A549 (cell line): ENCODE data around the gene RTKN2. TPM values are rescaled to one million over a fixed set of nuclear protein-coding genes. Genes with fewer than 3 reads are reported as not detected.

ENCODE experiments used
- ATAC-seq, 2 experiments: fragments of 200-7000 bp in 1 of 2; fragments of >200 bp in 1 of 2; cut with Nextera tagmentation in 1 of 2; cut with Tn5 transposase in 1 of 2; 3 replicates each; pipeline versions ENCODE4 v1.8.0 to v1.9.1; 2018 to 2020; ENCODE audit warnings: mild to moderate bottlenecking in 1 of 2, moderate library complexity in 1 of 2
- CTCF ChIA-PET: fragments of 300-600 bp; sonication (Branson Sonifier 250); formaldehyde crosslinking; extraction: SDS; loops from one replicate; lab custom pipeline; 2021; ENCODE audit warnings: antibody characterized with exemption, inconsistent platforms; lab: Yijun Ruan, JAX
- POLR2A ChIA-PET: fragments of 350-600 bp; formaldehyde crosslinking; extraction: SDS; loops from one replicate; lab custom pipeline; 2021; ENCODE audit warnings: antibody characterized with exemption, inconsistent platforms; lab: Yijun Ruan, JAX
- DNase-seq, 2 experiments: peaks; one replicate each; pipeline versions ENCODE4 v3.0.0 to v3.0.0-alpha.2; 2011 to 2016; ENCODE audit warnings: low read depth in 1 of 2, low spot score in 1 of 2
- FAIRE-seq: peaks from 2 replicates; lab custom pipeline; 2011; peaks lifted over from hg19 to GRCh38; lab: Jason Lieb, UNC
- H3K27ac ChIP-seq, 2 experiments: fragments of >200 bp; sonication (Bioruptor Twin); formaldehyde crosslinking; 3 replicates each; pipeline ENCODE4 v1.5.1; 2016 to 2017
- H3K4me1 ChIP-seq: fragments of >200 bp; sonication (Bioruptor Twin); formaldehyde crosslinking; 3 replicates; pipeline ENCODE4 v1.6.1; 2016
- H3K4me2 ChIP-seq: fragments of >200 bp; sonication (Bioruptor Twin); formaldehyde crosslinking; 3 replicates; pipeline ENCODE4 v1.6.1; 2016
- H3K4me3 ChIP-seq: fragments of >200 bp; sonication (Bioruptor Twin); formaldehyde crosslinking; 3 replicates; pipeline ENCODE4 v1.5.1; 2016
- H3K9me3 ChIP-seq: fragments of >200 bp; sonication (Bioruptor Twin); formaldehyde crosslinking; 3 replicates; pipeline ENCODE4 v1.6.1; 2016
- CBX2 ChIP-seq: fragments of 200-600 bp; sonication (generic); IDR thresholded peaks from 2 replicates; pipeline ENCODE4 v1.6.1; 2016; ENCODE audit warnings: low read depth, mild to moderate bottlenecking, borderline replicate concordance
- CEBPB ChIP-seq, 2 experiments: fragments of >200 bp in 1 of 2; sonication (Bioruptor Twin) in 1 of 2; formaldehyde crosslinking in 1 of 2; IDR thresholded peaks; 2 replicates each; pipeline ENCODE4 v1.6.1; 2012 to 2016
- CHD2 ChIP-seq: fragments of 150-350 bp; IDR thresholded peaks from 2 replicates; pipeline ENCODE4 v1.6.1; 2014; ENCODE audit warnings: low read length; ENCODE audit not compliant: partially characterized antibody
- CHD4 ChIP-seq: fragments of 200-600 bp; sonication (generic); IDR thresholded peaks from 2 replicates; pipeline ENCODE4 v1.6.1; 2016; ENCODE audit warnings: antibody characterized with exemption, mild to moderate bottlenecking, borderline replicate concordance
- EHF ChIP-seq: fragments of 250-450 bp; sonication (Bioruptor Pico); IDR thresholded peaks from 2 replicates; pipeline ENCODE4 v1.5.0; 2020; ENCODE audit warnings: mild to moderate bottlenecking
- HEYL ChIP-seq: fragments of 250-450 bp; sonication (Bioruptor Pico); IDR thresholded peaks from 2 replicates; pipeline ENCODE4 v1.8.0; 2021; ENCODE audit warnings: mild to moderate bottlenecking, moderate library complexity
- HOXA7 ChIP-seq: fragments of 250-450 bp; sonication (Bioruptor Pico); IDR thresholded peaks from 2 replicates; pipeline ENCODE4 v1.5.0; 2020; ENCODE audit warnings: mild to moderate bottlenecking, moderate library complexity
- HOXB13 ChIP-seq: fragments of 250-450 bp; sonication (Bioruptor Pico); IDR thresholded peaks from 2 replicates; pipeline ENCODE4 v1.5.0; 2020; ENCODE audit warnings: low read depth, mild to moderate bottlenecking, moderate library complexity
- JUN ChIP-seq, 2 experiments: fragments of >200 bp; sonication (Bioruptor Twin); formaldehyde crosslinking; IDR thresholded peaks; 2 replicates in 1 of 2; 3 replicates in 1 of 2; pipeline ENCODE4 v1.6.1; 2016 to 2017
- JUNB ChIP-seq: fragments of >200 bp; sonication (Bioruptor Twin); formaldehyde crosslinking; IDR thresholded peaks from 2 replicates; pipeline ENCODE4 v1.6.1; 2016
- MAFK ChIP-seq: fragments of 450-650 bp; IDR thresholded peaks from 2 replicates; pipeline ENCODE4 v1.6.1; 2014; ENCODE audit not compliant: partially characterized antibody
- MYC ChIP-seq: IDR thresholded peaks from 2 replicates; pipeline ENCODE4 v1.6.1; 2012; ENCODE audit warnings: mild to moderate bottlenecking, inconsistent platforms, low read length, improper control_type of control experiment, borderline replicate concordance
- NFE2L2 ChIP-seq: fragments of 150-350 bp; conservative IDR thresholded peaks from 2 replicates; pipeline ENCODE4 v1.6.1; 2014; ENCODE audit warnings: low read length
- PHF8 ChIP-seq: fragments of 200-600 bp; sonication (generic); IDR thresholded peaks from 2 replicates; pipeline ENCODE4 v1.6.1; 2016; ENCODE audit warnings: low read depth, mild to moderate bottlenecking, antibody characterized with exemption, moderate library complexity, borderline replicate concordance
- RNF2 ChIP-seq: fragments of 200-600 bp; sonication (generic); IDR thresholded peaks from 2 replicates; pipeline ENCODE4 v1.6.1; 2016; ENCODE audit warnings: low read depth, mild to moderate bottlenecking, antibody characterized with exemption, moderate library complexity, borderline replicate concordance
- TFCP2L1 ChIP-seq: fragments of 250-450 bp; sonication (Bioruptor Pico); IDR thresholded peaks from 2 replicates; pipeline ENCODE4 v1.5.0; 2021; ENCODE audit warnings: mild to moderate bottlenecking
- ZFP36 ChIP-seq: fragments of 450-650 bp; IDR thresholded peaks from 2 replicates; pipeline ENCODE4 v1.6.1; 2014; ENCODE audit warnings: borderline replicate concordance; ENCODE audit not compliant: partially characterized antibody
- WGBS: methylation state at CpG from one replicate; pipeline ENCODE4 v1.1.6; 2017; ENCODE audit errors: missing lambda C conversion rate; 5-methylcytosine and 5-hydroxymethylcytosine counted together
- polyA plus RNA-seq, 4 experiments: library from polyadenylated mRNA; depleted of rRNA in 3 of 4; stranded (reverse); fragments of >200 nt; fragmentation: RNase III in 1 of 4; extraction: RNeasy Plus Mini Kit Qiagen cat#74134 plus additional on column Dnase treatment in 1 of 4; gene quantifications; 2 replicates in 3 of 4; 3 replicates in 1 of 4; pipeline ENCODE4 v1.2.3, GENCODE V29; 2011 to 2017
- TF ChIP-seq, protein P1 (sequence below): fragments of >200 bp; sonication (Bioruptor Twin); formaldehyde crosslinking; IDR thresholded peaks from 3 replicates; pipeline ENCODE4 v1.6.1; 2016
- TF ChIP-seq, protein P2 (sequence below): IDR thresholded peaks from 2 replicates; pipeline ENCODE4 v1.6.1; 2012

RTKN2 gene
- polyA plus RNA-seq, 2 of the 4 experiments (the other 2 are of a cell fraction), result 1.8 to 2.4 TPM

DNA sequence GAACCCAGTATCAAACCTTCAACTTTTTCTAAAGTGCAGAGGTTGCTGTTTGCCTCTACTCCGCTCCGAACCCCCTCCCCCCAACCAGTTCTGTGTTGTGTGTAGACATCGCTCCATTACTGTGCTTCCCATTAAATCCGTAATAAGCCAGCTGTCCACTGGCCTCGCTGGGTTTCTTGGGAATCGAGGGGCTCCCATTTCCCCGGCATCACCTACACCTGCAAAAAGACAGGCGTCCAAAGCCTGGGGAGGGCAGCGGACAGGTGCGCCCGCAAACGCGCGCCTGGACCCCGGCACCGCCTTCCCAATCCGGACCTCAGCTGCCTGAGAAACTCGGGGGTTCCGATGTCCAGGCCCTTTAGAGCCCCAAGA, 631 bp downstream of the RTKN2 start:
- ChIA-PET POLR2A (interaction anchor here (0.7 to 0.9 kb wide), 2 partner anchors 158 to 170 kb away, joined by 3 read pairs; no protein-coding TSS in a partner anchor), CTCF (interaction anchor here (0.6 to 2.2 kb wide), 3 partner anchors 23 to 215 kb away, joined by 4 to 6 read pairs (median 6); no protein-coding TSS in a partner anchor)
- TF ChIP-seq HOXA7 (CRISPR knock-in tag) (no peak), JUN (IDR thresholded peaks at IDR 0.05) (no peak), HOXB13 (no peak), RNF2 (no peak)

DNA sequence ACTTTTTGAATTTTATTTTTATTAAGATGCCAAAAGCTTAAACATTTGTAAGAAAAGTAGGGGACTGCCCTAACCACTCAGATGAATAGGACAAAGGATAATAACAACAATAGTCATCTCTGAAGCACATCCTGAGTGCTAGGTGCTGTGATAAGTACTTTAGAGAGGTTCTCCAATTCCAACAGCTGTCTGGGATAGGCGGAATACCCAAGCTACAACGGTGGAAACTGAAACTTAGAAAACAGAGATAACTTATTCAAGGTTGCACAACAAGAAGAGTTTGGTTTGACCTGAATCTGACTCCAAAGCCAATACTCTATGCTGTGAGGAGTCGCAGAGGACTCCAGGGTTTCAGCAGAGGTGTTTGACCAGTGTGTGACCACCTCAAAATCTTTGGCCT, 2.0 kb downstream of the RTKN2 start:
- no peak overlapping the region for H3K27ac ChIP-seq
- H3K4me1 ChIP-seq, result peaks cover 7% of the 10 kb centered on the region; the same call in 1 of the 3 replicates
- CTCF ChIA-PET, result interaction anchor here (0.6 to 1.3 kb wide), 4 partner anchors 10 to 224 kb away, joined by 3 read pairs; no protein-coding TSS in a partner anchor
- H3K4me2 ChIP-seq, result no peak overlapping the region
- H3K4me3 ChIP-seq, result no peak overlapping the region
- H3K9me3 ChIP-seq, result no peaks in the 10 kb centered on the region
- FAIRE-seq (no peak), DNase-seq (no peak), ATAC-seq (no peak)
- TF ChIP-seq NFE2L2 (no peak), PHF8 (no peak), HOXA7 (CRISPR knock-in tag) (no peak), CHD4 (no peak), ZFP36 (no peak), CBX2 (no peak), CHD2 (no peak)
- TF ChIP-seq, protein P1, sequence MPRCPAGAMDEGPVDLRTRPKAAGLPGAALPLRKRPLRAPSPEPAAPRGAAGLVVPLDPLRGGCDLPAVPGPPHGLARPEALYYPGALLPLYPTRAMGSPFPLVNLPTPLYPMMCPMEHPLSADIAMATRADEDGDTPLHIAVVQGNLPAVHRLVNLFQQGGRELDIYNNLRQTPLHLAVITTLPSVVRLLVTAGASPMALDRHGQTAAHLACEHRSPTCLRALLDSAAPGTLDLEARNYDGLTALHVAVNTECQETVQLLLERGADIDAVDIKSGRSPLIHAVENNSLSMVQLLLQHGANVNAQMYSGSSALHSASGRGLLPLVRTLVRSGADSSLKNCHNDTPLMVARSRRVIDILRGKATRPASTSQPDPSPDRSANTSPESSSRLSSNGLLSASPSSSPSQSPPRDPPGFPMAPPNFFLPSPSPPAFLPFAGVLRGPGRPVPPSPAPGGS, result no peak
- POLR2A ChIA-PET, result no interaction called here
- 92% methylated on average over 3 of the region's 3 CpGs for WGBS

More for the DNA sequence above, 631 bp downstream of the RTKN2 start:
- ATAC-seq (peak; percentile 14 to 34; a peak in 4 of 6 replicates), FAIRE-seq (no peak), DNase-seq (peak in 1 of 2 experiments; percentile 13)
- Histone ChIP-seq H3K4me1 (peaks cover 7% of the 10 kb centered on the region; the same call in 1 of the 3 replicates), H3K9me3 (no peaks in the 10 kb centered on the region), H3K4me2 (peak overlapping the region; percentile 83), H3K4me3 (peak overlapping the region; percentile 63), H3K27ac (peak overlapping the region; percentile 63 to 81)
- 11% methylated on average over 5 of the region's 19 CpGs for WGBS

DNA sequence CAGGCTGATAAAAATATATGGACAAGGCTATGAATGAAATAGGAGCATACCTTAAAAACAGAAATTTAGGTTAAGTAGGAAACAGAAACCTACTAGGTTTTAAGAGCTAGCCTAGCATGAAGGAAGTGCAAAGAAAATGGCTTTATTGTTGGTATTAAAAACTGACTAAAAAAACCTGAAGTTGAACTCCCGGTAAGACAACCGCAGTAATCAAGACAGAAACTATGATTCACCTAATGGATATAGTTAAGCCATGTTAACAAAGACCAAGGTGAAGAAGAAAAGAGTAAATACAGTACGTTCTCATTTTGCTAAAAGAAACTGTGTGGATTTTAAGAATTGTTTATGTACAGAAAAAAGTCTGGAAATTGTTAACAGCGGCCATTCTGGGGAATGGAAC, 2.5 kb downstream of the RTKN2 start:
- TF ChIP-seq, protein P2, sequence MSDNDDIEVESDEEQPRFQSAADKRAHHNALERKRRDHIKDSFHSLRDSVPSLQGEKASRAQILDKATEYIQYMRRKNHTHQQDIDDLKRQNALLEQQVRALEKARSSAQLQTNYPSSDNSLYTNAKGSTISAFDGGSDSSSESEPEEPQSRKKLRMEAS, result no peak
- TF ChIP-seq CEBPB (IDR thresholded peaks at IDR 0.05) (no peak), TFCP2L1 (CRISPR knock-in tag) (no peak), NFE2L2 (no peak), MYC (no peak), JUNB (no peak), MAFK (no peak), HEYL (CRISPR knock-in tag) (no peak), EHF (no peak), RNF2 (no peak)
- H3K9me3 ChIP-seq, result no peaks in the 10 kb centered on the region
- H3K4me2 ChIP-seq, result no peak overlapping the region
- 60% methylated on average over 4 of the region's 4 CpGs for WGBS
- ChIA-PET POLR2A (no interaction called here), CTCF (interaction anchor here (1.0 to 2.5 kb wide), 4 partner anchors 16 to 223 kb away, joined by 3 to 10 read pairs (median 6); no protein-coding TSS in a partner anchor)
- DNase-seq (no peak), FAIRE-seq (no peak), ATAC-seq (no peak)
- H3K4me3 ChIP-seq, result no peak overlapping the region
- peaks cover 7% of the 10 kb centered on the region; the same call in 1 of the 3 replicates for H3K4me1 ChIP-seq
- no peak overlapping the region for H3K27ac ChIP-seq
